PC-3 (cell line): ENCODE measurements around the gene FN3KRP. TPM values are rescaled to one million over a fixed set of nuclear protein-coding genes. Genes with fewer than 3 reads are reported as not detected.

Experiments
- ATAC-seq: fragments of 200-7000 bp; cut with Tn5 transposase; 2 replicates; pipeline ENCODE4 v1.9.1; 2020; ENCODE audit warnings: mild to moderate bottlenecking, moderate library complexity
- BruUV-seq: library from RNA; stranded (reverse); fragments of 400-500 nt; replicated peaks from 2 replicates; lab custom pipeline; 2021; lab: Mats Ljungman, UMichigan
- CTCF ChIA-PET: fragments of 300-600 bp; sonication (Branson Sonifier 250); formaldehyde crosslinking; loops from one replicate; lab custom pipeline; 2022; ENCODE audit warnings: antibody characterized with exemption; lab: Charles Lee
- POLR2A ChIA-PET: fragments of 300-600 bp; sonication (Branson Sonifier 250); formaldehyde crosslinking; loops from one replicate; lab custom pipeline; 2022; ENCODE audit warnings: antibody characterized with exemption; ENCODE audit not compliant: unreplicated experiment; lab: Charles Lee
- DNase-seq: peaks from one replicate; pipeline ENCODE4 v3.0.0-alpha.2; 2015
- H2AFZ ChIP-seq: fragments of 300-600 bp; sonication (generic); 2 replicates; pipeline ENCODE4 v1.6.0; 2016; ENCODE audit warnings: antibody characterized with exemption, low read length
- H3F3A ChIP-seq: fragments of 300-600 bp; sonication (generic); one replicate; pipeline ENCODE4 v1.6.0; 2017; ENCODE audit warnings: antibody characterized with exemption, low read length, control low read depth, mild to moderate bottlenecking; ENCODE audit not compliant: unreplicated experiment
- H3K27ac ChIP-seq: fragments of 300-600 bp; sonication (generic); 2 replicates; pipeline ENCODE4 v1.5.1; 2016; ENCODE audit warnings: mild to moderate bottlenecking, low read length
- H3K27me3 ChIP-seq: fragments of 300-600 bp; sonication (generic); 2 replicates; pipeline ENCODE4 v1.6.1; 2016; ENCODE audit warnings: low read length, mixed read lengths
- H3K36me3 ChIP-seq: fragments of 300-600 bp; sonication (generic); 2 replicates; pipeline ENCODE4 v1.6.1; 2016; ENCODE audit warnings: low read depth, mixed run types, low read length, mixed read lengths
- H3K4me1 ChIP-seq: fragments of 300-600 bp; sonication (generic); 2 replicates; pipeline ENCODE4 v1.5.1; 2016; ENCODE audit warnings: low read length; ENCODE audit not compliant: insufficient read depth
- H3K4me2 ChIP-seq: fragments of 300-600 bp; sonication (generic); 2 replicates; pipeline ENCODE4 v1.6.0; 2016; ENCODE audit warnings: low read length
- H3K4me3 ChIP-seq: fragments of 300-600 bp; sonication (generic); 2 replicates; pipeline ENCODE4 v1.5.1; 2016; ENCODE audit warnings: mild to moderate bottlenecking, low read length, mixed read lengths
- H3K79me2 ChIP-seq: fragments of 300-600 bp; sonication (generic); 2 replicates; pipeline ENCODE4 v1.6.1; 2017; ENCODE audit warnings: low read length, mixed read lengths
- H3K9ac ChIP-seq: fragments of 300-600 bp; sonication (generic); 2 replicates; pipeline ENCODE4 v1.6.0; 2016; ENCODE audit warnings: mild to moderate bottlenecking, low read length
- H3K9me2 ChIP-seq: fragments of 300-600 bp; sonication (generic); replicated peaks from 2 replicates; pipeline ENCODE4 v1.6.1; 2016; ENCODE audit warnings: mixed run types, low read length, mixed read lengths
- H3K9me3 ChIP-seq: fragments of 300-600 bp; sonication (generic); 2 replicates; pipeline ENCODE4 v1.6.1; 2016; ENCODE audit warnings: low read length, mixed read lengths
- H4K20me1 ChIP-seq: fragments of 300-600 bp; sonication (generic); 2 replicates; pipeline ENCODE4 v1.6.1; 2016; ENCODE audit warnings: low read length, mixed read lengths
- EZH2 ChIP-seq: fragments of 300-600 bp; sonication (generic); IDR thresholded peaks from one replicate; pipeline ENCODE4 v1.6.1; 2017; ENCODE audit warnings: antibody characterized with exemption, mild to moderate bottlenecking, low read length; ENCODE audit not compliant: unreplicated experiment
- EZH2phosphoT487 ChIP-seq: fragments of 300-600 bp; sonication (generic); IDR thresholded peaks from 2 replicates; pipeline ENCODE4 v1.6.1; 2018; ENCODE audit warnings: mild to moderate bottlenecking, antibody characterized with exemption, low read length, borderline replicate concordance
- intact Hi-C: fragments of 100-400 bp; cut with micrococcal nuclease; formaldehyde crosslinking; loops from 2 replicates; pipeline ENCODE4 v1.9.0; 2023
- total RNA-seq: library from RNA; depleted of rRNA; stranded (reverse); fragments of >200 nt; gene quantifications from 2 replicates; pipeline ENCODE4 v1.2.3, GENCODE V29; 2014
- TF ChIP-seq, protein P1 (sequence below): fragments of 300-600 bp; sonication (generic); conservative IDR thresholded peaks from 2 replicates; pipeline ENCODE4 v1.5.1; 2017; ENCODE audit warnings: antibody characterized with exemption, low read depth, mild to moderate bottlenecking, low read length

The FN3KRP gene
- total RNA-seq, 1 experiment from 2014 or later: 37.4 TPM

DNA sequence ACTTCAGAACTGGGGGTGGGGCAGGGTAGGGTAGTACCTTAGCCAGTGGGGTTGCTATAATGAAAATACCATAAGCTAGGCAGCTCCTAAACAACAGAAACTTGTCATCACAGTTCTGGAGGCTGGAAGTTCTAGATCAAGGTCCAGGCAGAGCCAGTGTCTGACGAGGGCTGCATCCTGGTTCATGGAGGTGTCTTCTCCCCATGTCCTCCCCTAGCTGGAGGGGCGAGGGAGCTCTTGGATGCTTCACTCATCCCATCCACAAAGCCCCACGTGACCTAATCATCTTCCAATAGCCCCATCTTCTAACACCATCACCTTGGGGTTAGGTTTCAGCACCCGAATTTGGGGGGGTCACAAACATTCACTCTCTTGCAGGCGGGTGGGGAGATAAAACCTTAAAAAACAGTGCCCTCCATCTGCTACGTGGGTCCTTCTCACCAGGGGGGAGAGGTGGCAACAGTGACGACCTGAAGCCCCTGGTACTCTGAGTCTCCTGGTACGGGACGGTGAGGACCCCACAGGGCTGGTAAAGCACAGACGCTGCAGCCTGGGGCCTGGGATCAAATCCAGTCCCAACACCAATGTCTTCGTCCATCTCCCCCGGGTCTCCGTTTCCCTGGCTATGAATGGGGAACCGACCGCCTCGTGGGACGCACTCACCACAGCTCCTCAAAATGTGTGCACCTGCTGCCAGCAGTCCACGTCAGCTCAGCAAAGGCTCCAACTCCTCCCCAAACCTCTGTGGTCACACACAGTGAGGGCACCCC lies 40.8 kb upstream of the FN3KRP start:
- Histone ChIP-seq H3K4me1 (no peaks in the 10 kb centered on the region), H3K79me2 (no peaks in the 10 kb centered on the region), H3K9me2 (no peaks in the 10 kb centered on the region), H4K20me1 (no peaks in the 10 kb centered on the region), H3K27me3 (no peaks in the 10 kb centered on the region), H3K9ac (no peak overlapping the region), H3K4me2 (no peak overlapping the region), H3K4me3 (no peak overlapping the region), H3K36me3 (no peaks in the 10 kb centered on the region), H3K27ac (no peak overlapping the region), H3K9me3 (no peaks in the 10 kb centered on the region), H2AFZ (no peak overlapping the region), H3F3A (no peaks in the 10 kb centered on the region)
- no peak for ATAC-seq
- TF ChIP-seq EZH2: no peak
- intact Hi-C loops: no loop called here
- no TSS peak for BruUV-seq
- CTCF ChIA-PET: no interaction called here
- DNase-seq: no peak
- POLR2A ChIA-PET: no interaction called here

GRCh38 chr17:82677353-82677925 lies 39.1 kb upstream of the FN3KRP start:
- no peak for TF ChIP-seq EZH2
- TF ChIP-seq EZH2phosphoT487: no peak
- TF ChIP-seq, protein P1, sequence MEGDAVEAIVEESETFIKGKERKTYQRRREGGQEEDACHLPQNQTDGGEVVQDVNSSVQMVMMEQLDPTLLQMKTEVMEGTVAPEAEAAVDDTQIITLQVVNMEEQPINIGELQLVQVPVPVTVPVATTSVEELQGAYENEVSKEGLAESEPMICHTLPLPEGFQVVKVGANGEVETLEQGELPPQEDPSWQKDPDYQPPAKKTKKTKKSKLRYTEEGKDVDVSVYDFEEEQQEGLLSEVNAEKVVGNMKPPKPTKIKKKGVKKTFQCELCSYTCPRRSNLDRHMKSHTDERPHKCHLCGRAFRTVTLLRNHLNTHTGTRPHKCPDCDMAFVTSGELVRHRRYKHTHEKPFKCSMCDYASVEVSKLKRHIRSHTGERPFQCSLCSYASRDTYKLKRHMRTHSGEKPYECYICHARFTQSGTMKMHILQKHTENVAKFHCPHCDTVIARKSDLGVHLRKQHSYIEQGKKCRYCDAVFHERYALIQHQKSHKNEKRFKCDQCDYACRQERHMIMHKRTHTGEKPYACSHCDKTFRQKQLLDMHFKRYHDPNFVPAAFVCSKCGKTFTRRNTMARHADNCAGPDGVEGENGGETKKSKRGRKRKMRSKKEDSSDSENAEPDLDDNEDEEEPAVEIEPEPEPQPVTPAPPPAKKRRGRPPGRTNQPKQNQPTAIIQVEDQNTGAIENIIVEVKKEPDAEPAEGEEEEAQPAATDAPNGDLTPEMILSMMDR: no peak
- Histone ChIP-seq H3K36me3 (peaks cover 5% of the 10 kb centered on the region; the same call in 1 of the 2 replicates), H3K4me2 (no peak overlapping the region), H3F3A (no peaks in the 10 kb centered on the region), H3K9me2 (no peaks in the 10 kb centered on the region), H3K4me3 (no peak overlapping the region), H3K79me2 (no peaks in the 10 kb centered on the region), H3K9me3 (0 out of 2 replicates have a peak, but pooled peaks cover 2% of the 10 kb centered on the region), H4K20me1 (no peaks in the 10 kb centered on the region), H2AFZ (no peak overlapping the region), H3K27me3 (no peaks in the 10 kb centered on the region), H3K27ac (no peak overlapping the region), H3K4me1 (no peaks in the 10 kb centered on the region), H3K9ac (no peak overlapping the region)
- BruUV-seq: no TSS peak
- POLR2A ChIA-PET: no interaction called here
- DNase-seq: no peak
- ATAC-seq: no peak
- CTCF ChIA-PET: no interaction called here
- intact Hi-C loops: no loop called here

- Histone ChIP-seq H2AFZ (peak overlapping the region; percentile 73; the same call in 1 of the 2 replicates), H3K36me3 (peaks cover 5% of the 10 kb centered on the region; the same call in 1 of the 2 replicates), H3K79me2 (no peaks in the 10 kb centered on the region), H3K4me1 (no peaks in the 10 kb centered on the region), H3K4me3 (peak overlapping the region; percentile 41; the same call in 1 of the 2 replicates), H3K27ac (no peak overlapping the region), H3K4me2 (peak overlapping the region; percentile 44), H3K9me2 (no peaks in the 10 kb centered on the region), H3K27me3 (no peaks in the 10 kb centered on the region), H3F3A (no peaks in the 10 kb centered on the region), H4K20me1 (no peaks in the 10 kb centered on the region), H3K9me3 (0 out of 2 replicates have a peak, but pooled peaks cover 3% of the 10 kb centered on the region), H3K9ac (no peak overlapping the region)
- DNase-seq: no peak
- TF ChIP-seq, protein P1: no peak
- no peak for TF ChIP-seq EZH2
- TF ChIP-seq EZH2phosphoT487: no peak
- CTCF ChIA-PET: no interaction called here
- peak; percentile 80 for ATAC-seq
- POLR2A ChIA-PET: no interaction called here
- intact Hi-C loops: no loop called here
- no TSS peak for BruUV-seq
Measured at GRCh38 chr17:82678265-82678891, 38.1 kb upstream of the FN3KRP start.
